ENCODE measurements around the gene CYP2B6. TPM values are rescaled to one million over a fixed set of nuclear protein-coding genes. Genes with fewer than 3 reads are reported as not detected.
"Not testable (repeated sequence)": the region's sequence is repeated elsewhere in the genome, so short reads cannot be mapped to it uniquely, and the experiment has no call there.

CYP2B6 gene
- total and polyA plus RNA-seq, 2 experiments from 2014 or later, result not detected

- DNase-seq (ENCODE audit: low read depth in 1 of 2, low spot score in 1 of 2), result no peak
- Histone ChIP-seq H3K27me3 (no peaks in the 10 kb centered on the region), H3K27ac (no peak overlapping the region), H3K4me1 (ENCODE audit: low read depth) (no peaks in the 10 kb centered on the region), H3K36me3 (no peaks in the 10 kb centered on the region), H3K4me3 (no peak overlapping the region), H3K9me3 (ENCODE audit: low read depth) (no peaks in the 10 kb centered on the region)
- no peak for TF ChIP-seq CTCF (IDR thresholded peaks at IDR 0.05; ENCODE audit: low read depth, low read length)
Measured at GRCh38 chr19:41050426-41050825, 59.3 kb downstream of the CYP2B6 start.

GRCh38 chr19:41052162-41052561 is 61.1 kb downstream of the CYP2B6 start:
- H3K4me1 ChIP-seq (ENCODE audit: low read depth); H3K9me3 ChIP-seq (ENCODE audit: low read depth); H3K27me3 ChIP-seq; H3K27ac ChIP-seq; DNase-seq (ENCODE audit: low read depth in 1 of 2, low spot score in 1 of 2); H3K36me3 ChIP-seq; H3K4me3 ChIP-seq: not testable (repeated sequence)

- not testable (repeated sequence) for DNase-seq (ENCODE audit: low read depth in 1 of 2, low spot score in 1 of 2); H3K27me3 ChIP-seq; H3K9me3 ChIP-seq (ENCODE audit: low read depth); H3K36me3 ChIP-seq; H3K4me3 ChIP-seq; H3K27ac ChIP-seq; H3K4me1 ChIP-seq (ENCODE audit: low read depth)
Measured at GRCh38 chr19:41053331-41053730, 62.2 kb downstream of the CYP2B6 start.

GRCh38 chr19:41064974-41065569 is 74.0 kb downstream of the CYP2B6 start:
- Histone ChIP-seq H3K27ac (no peak overlapping the region), H3K4me1 (ENCODE audit: low read depth) (no peaks in the 10 kb centered on the region), H3K4me3 (no peak overlapping the region), H3K27me3 (no peaks in the 10 kb centered on the region), H3K36me3 (no peaks in the 10 kb centered on the region), H3K9me3 (ENCODE audit: low read depth) (no peaks in the 10 kb centered on the region)
- DNase-seq (ENCODE audit: low read depth in 1 of 2, low spot score in 1 of 2), result peak; percentile 14 to 54
- no peak for TF ChIP-seq CTCF (IDR thresholded peaks at IDR 0.05; ENCODE audit: low read depth, low read length)

Other genes with a start within 250 kb of the CYP2B6 start
- gene ACTMAP, start 240.8 kb upstream of the CYP2B6 start, total RNA-seq, result 7.6 and 9.6 TPM in 2 replicates
- 30.4 and 40.0 TPM in 2 replicates for gene ACTMAP, start 240.8 kb upstream of the CYP2B6 start, polyA plus RNA-seq
- 158 and 230 TPM in 2 replicates for gene SNRPA, start 240.1 kb upstream of the CYP2B6 start, total RNA-seq
- gene SNRPA, start 240.1 kb upstream of the CYP2B6 start, polyA plus RNA-seq, result 145 and 155 TPM in 2 replicates
- gene MIA, start 215.8 kb upstream of the CYP2B6 start, total RNA-seq, result not detected in 2 replicates
- not detected in 2 replicates for gene MIA, start 215.8 kb upstream of the CYP2B6 start, polyA plus RNA-seq
- gene RAB4B, start 213.0 kb upstream of the CYP2B6 start, total RNA-seq, result 15.8 and 21.8 TPM in 2 replicates
- gene RAB4B, start 213.0 kb upstream of the CYP2B6 start, polyA plus RNA-seq, result 21.3 and 38.9 TPM in 2 replicates
- 99.5 and 109 TPM in 2 replicates for gene EGLN2, start 192.1 kb upstream of the CYP2B6 start, total RNA-seq
- 96.4 and 122 TPM in 2 replicates for gene EGLN2, start 192.1 kb upstream of the CYP2B6 start, polyA plus RNA-seq
- gene CYP2A6, start 140.8 kb upstream of the CYP2B6 start, total RNA-seq, result 0.42 TPM in 1 of 2 replicates, not detected in the other
- gene CYP2A6, start 140.8 kb upstream of the CYP2B6 start, polyA plus RNA-seq, result 0.25 TPM in 1 of 2 replicates, not detected in the other
- gene CYP2A7, start 109.1 kb upstream of the CYP2B6 start, total RNA-seq, result not detected in 2 replicates
- not detected in 2 replicates for gene CYP2A7, start 109.1 kb upstream of the CYP2B6 start, polyA plus RNA-seq
- not detected in 2 replicates for gene CYP2A13, start 97.2 kb downstream of the CYP2B6 start, total RNA-seq
- gene CYP2A13, start 97.2 kb downstream of the CYP2B6 start, polyA plus RNA-seq, result not detected in 2 replicates
- gene CYP2F1, start 123.2 kb downstream of the CYP2B6 start, total RNA-seq, result not detected in 2 replicates
- not detected in 2 replicates for gene CYP2F1, start 123.2 kb downstream of the CYP2B6 start, polyA plus RNA-seq
- gene CYP2S1, start 201.9 kb downstream of the CYP2B6 start, total RNA-seq, result 1.7 and 1.8 TPM in 2 replicates
- 0.60 and 2.3 TPM in 2 replicates for gene CYP2S1, start 201.9 kb downstream of the CYP2B6 start, polyA plus RNA-seq
- 62.7 and 68.5 TPM in 2 replicates for gene AXL, start 227.9 kb downstream of the CYP2B6 start, total RNA-seq
- gene AXL, start 227.9 kb downstream of the CYP2B6 start, polyA plus RNA-seq, result 16.6 and 26.2 TPM in 2 replicates